MCF 10A (cell line): ENCODE results near the gene MEIS3. TPM values are rescaled to one million over a fixed set of nuclear protein-coding genes. Genes with fewer than 3 reads are reported as not detected.

Experiments used
- BruUV-seq: library from RNA; stranded (reverse); fragments of 400-500 nt; replicated peaks from 2 replicates; lab custom pipeline; 2021; lab: Mats Ljungman, UMichigan
- CTCF ChIA-PET: fragments of 300-600 bp; sonication (Branson Sonifier 250); formaldehyde crosslinking; extraction: SDS; loops from one replicate; lab custom pipeline; 2021; ENCODE audit warnings: antibody characterized with exemption, inconsistent platforms; lab: Yijun Ruan, JAX
- POLR2A ChIA-PET: fragments of 300-600, 350-650 bp; sonication (Branson Sonifier 250); formaldehyde crosslinking; extraction: SDS; loops from one replicate; lab custom pipeline; 2020; ENCODE audit warnings: antibody characterized with exemption, inconsistent platforms; lab: Yijun Ruan, JAX
- DNase-seq: peaks from one replicate; pipeline ENCODE4 v3.0.0-alpha.2; 2018; ENCODE audit not compliant: unreplicated experiment
- H3K27ac Mint-ChIP-seq: one replicate; pipeline ENCODE4 v1.8.0; 2022; ENCODE audit warnings: mild to moderate bottlenecking, low read depth, mixed read lengths; ENCODE audit not compliant: unreplicated experiment
- H3K27me3 Mint-ChIP-seq: one replicate; pipeline ENCODE4 v1.8.0; 2022; ENCODE audit warnings: mixed read lengths; ENCODE audit not compliant: insufficient read depth, unreplicated experiment
- H3K36me3 Mint-ChIP-seq: one replicate; pipeline ENCODE4 v1.8.0; 2022; ENCODE audit warnings: mild to moderate bottlenecking, moderate library complexity, mixed read lengths; ENCODE audit not compliant: insufficient read depth, unreplicated experiment
- H3K4me1 Mint-ChIP-seq: one replicate; pipeline ENCODE4 v1.8.0; 2022; ENCODE audit warnings: mixed read lengths; ENCODE audit not compliant: insufficient read depth, unreplicated experiment
- H3K4me3 Mint-ChIP-seq: one replicate; pipeline ENCODE4 v1.8.0; 2022; ENCODE audit warnings: mild to moderate bottlenecking, moderate library complexity, mixed read lengths; ENCODE audit not compliant: unreplicated experiment
- H3K9me3 Mint-ChIP-seq: one replicate; pipeline ENCODE4 v1.8.0; 2022; ENCODE audit warnings: mixed read lengths; ENCODE audit not compliant: unreplicated experiment
- intact Hi-C: fragments of 100-400 bp; cut with micrococcal nuclease; formaldehyde crosslinking; loops from 2 replicates; pipeline ENCODE4 v1.14.1; 2022
- total RNA-seq: library from RNA; stranded (reverse); gene quantifications from 2 replicates; pipeline ENCODE4 v1.2.3, GENCODE V29; 2022
- TF ChIP-seq, protein P1 (sequence below): fragments of 200-600 bp; IDR thresholded peaks from one replicate; pipeline ENCODE4 v1.8.0; 2022; ENCODE audit warnings: antibody characterized with exemption, mild to moderate bottlenecking; ENCODE audit not compliant: unreplicated experiment

Gene MEIS3
- total RNA-seq, 1 experiment from 2014 or later, result 6.6 TPM

DNA sequence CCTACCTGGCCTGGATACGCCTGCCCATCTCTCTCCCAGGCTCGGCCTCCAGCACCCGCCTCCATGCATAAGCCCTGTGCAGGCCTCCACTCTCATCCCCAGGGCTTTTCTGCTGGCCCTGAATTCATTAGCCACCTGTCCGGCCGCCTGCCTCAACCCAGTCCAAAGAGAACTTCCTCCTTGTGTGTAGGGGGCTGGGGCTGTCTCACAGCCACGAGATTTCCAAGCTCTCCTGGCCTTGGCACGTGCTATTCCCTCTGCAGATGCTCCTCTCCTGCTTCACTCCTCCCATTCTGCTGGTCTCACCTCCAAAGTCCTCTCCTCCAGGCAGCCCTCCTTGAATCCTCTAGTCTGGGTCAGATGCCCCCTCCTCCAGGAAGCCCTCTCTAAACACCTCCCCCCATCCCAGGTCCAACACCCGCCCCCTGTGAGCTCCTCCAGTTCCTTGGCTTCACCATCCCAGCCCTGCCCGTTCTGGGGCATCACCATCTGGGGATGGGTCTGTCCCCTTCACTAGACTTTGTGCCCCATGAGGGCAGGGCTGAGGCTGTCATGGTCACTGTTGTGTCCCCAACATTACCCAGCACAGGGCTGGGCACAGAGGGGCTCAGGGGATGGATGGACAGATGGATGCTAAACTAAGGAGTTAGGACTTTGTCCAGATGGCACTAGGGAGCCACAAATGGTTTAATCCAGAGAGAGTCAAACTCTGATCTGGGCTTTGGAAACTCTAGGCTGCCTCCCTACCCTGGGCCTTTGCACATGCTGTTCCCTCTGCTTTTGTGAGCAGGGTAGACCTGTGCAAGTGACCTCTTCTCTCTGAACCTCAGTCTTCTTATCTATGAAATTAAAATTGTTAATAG lies 14.8 kb downstream of the MEIS3 start:
- H3K27ac Mint-ChIP-seq, result no peak overlapping the region
- intact Hi-C loops, result no loop called here
- no peaks in the 10 kb centered on the region for H3K4me1 Mint-ChIP-seq
- CTCF ChIA-PET, result interaction anchor here (0.6 kb wide), 1 partner anchor 465 kb away, joined by 7 read pairs; no protein-coding TSS in a partner anchor
- no peak overlapping the region for H3K4me3 Mint-ChIP-seq
- no peaks in the 10 kb centered on the region for H3K9me3 Mint-ChIP-seq
- DNase-seq, result no peak
- TF ChIP-seq, protein P1, sequence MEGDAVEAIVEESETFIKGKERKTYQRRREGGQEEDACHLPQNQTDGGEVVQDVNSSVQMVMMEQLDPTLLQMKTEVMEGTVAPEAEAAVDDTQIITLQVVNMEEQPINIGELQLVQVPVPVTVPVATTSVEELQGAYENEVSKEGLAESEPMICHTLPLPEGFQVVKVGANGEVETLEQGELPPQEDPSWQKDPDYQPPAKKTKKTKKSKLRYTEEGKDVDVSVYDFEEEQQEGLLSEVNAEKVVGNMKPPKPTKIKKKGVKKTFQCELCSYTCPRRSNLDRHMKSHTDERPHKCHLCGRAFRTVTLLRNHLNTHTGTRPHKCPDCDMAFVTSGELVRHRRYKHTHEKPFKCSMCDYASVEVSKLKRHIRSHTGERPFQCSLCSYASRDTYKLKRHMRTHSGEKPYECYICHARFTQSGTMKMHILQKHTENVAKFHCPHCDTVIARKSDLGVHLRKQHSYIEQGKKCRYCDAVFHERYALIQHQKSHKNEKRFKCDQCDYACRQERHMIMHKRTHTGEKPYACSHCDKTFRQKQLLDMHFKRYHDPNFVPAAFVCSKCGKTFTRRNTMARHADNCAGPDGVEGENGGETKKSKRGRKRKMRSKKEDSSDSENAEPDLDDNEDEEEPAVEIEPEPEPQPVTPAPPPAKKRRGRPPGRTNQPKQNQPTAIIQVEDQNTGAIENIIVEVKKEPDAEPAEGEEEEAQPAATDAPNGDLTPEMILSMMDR, result no peak
- POLR2A ChIA-PET, result no interaction called here
- BruUV-seq, result no TSS peak
- peaks cover 47% of the 10 kb centered on the region for H3K27me3 Mint-ChIP-seq
- H3K36me3 Mint-ChIP-seq, result no peaks in the 10 kb centered on the region

DNA sequence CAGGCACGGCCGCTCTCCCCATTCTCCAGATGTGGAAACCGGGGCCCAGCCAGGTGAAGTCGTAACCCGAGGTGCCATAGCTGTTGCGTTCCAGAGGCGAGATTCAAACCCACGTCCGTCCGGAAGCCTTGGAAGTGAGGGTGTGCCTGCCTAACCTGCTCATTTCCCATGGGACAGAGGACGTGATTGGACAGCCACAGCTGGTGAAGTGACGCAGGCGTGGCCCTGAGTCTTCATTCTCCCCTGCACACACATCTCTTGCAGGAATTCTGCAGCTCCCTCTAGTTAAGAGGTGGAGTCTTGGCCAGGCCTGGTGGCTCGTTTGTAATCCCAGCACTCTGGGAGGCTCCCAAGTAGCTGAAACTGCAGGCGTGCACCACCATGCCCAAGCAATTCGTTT lies 16.8 kb downstream of the MEIS3 start:
- TF ChIP-seq, protein P1, result no peak
- Mint-ChIP-seq H3K27ac (no peak overlapping the region), H3K4me1 (no peaks in the 10 kb centered on the region), H3K36me3 (no peaks in the 10 kb centered on the region), H3K9me3 (no peaks in the 10 kb centered on the region), H3K27me3 (peaks cover 27% of the 10 kb centered on the region), H3K4me3 (no peak overlapping the region)
- POLR2A ChIA-PET, result interaction anchor here (1.0 kb wide), 1 partner anchor 14 kb away, joined by 3 read pairs; no protein-coding TSS in a partner anchor
- CTCF ChIA-PET, result interaction anchor here (0.5 to 1.2 kb wide), 3 partner anchors 12 to 327 kb away, joined by 3 to 4 read pairs (median 4); no protein-coding TSS in a partner anchor
- intact Hi-C loops, result no loop called here
- no peak for DNase-seq
- BruUV-seq, result no TSS peak

DNA sequence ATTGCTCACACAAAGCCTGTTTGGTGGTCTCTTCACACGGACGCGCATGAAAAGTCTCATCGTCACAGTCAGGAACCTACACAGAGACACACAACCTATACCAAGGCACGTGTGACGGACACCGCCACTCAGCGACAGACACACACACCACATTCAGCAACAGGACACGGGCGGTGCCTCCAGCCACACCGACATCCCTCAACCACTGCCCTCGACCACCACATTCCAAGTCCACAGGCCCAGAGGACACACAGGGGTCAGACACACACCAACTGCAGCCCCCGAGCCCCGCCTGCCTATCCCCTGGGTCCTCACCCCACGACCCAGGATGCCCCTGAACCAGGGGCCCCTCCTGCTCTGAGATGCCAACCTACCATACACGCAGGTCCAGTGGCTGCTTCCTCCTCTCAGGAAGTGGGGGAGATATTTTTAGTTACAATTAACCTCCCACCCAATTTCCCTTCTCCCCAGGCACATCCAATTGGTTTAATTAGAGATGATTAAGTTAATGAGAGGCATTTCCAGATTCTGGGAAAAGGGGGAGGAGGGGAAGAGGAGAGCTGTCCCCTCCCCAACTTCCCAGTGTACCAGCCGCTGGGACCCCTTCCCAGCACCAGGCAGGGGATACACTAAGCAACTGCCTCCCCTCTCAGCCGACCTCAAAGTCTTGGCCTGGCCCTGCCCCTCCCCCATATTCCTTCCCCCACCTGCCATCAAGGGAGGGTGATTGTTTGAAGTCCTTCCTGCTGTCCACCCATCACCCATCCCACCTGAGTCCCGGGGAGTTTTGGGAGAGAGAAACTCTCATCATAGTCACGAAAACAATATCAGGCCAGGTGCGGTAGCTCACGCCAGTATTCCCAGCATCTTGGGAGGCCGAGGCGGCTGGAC lies 20.4 kb downstream of the MEIS3 start:
- POLR2A ChIA-PET, result interaction anchor here (1.2 kb wide), 1 partner anchor 14 kb away, joined by 3 read pairs; no protein-coding TSS in a partner anchor
- TF ChIP-seq, protein P1, result no peak
- Mint-ChIP-seq H3K36me3 (no peaks in the 10 kb centered on the region), H3K4me1 (peaks cover 5% of the 10 kb centered on the region), H3K27me3 (peaks cover 19% of the 10 kb centered on the region), H3K9me3 (no peaks in the 10 kb centered on the region), H3K4me3 (no peak overlapping the region), H3K27ac (no peak overlapping the region)
- BruUV-seq, result no TSS peak
- intact Hi-C loops, result no loop called here
- no peak for DNase-seq
- CTCF ChIA-PET, result interaction anchor here (1.6 kb wide), 1 partner anchor 8 kb away, joined by 13 read pairs; no protein-coding TSS in a partner anchor
